HG02885 (cell line): Measurements from ENCODE around the gene SIRT7.

ENCODE experiments used
- ATAC-seq: cut with Tn5 transposase; IDR thresholded peaks from one replicate; pipeline ENCODE4 v1.9.1; 2021; ENCODE audit warnings: mild to moderate bottlenecking; ENCODE audit not compliant: unreplicated experiment, poor library complexity

SIRT7 gene

DNA sequence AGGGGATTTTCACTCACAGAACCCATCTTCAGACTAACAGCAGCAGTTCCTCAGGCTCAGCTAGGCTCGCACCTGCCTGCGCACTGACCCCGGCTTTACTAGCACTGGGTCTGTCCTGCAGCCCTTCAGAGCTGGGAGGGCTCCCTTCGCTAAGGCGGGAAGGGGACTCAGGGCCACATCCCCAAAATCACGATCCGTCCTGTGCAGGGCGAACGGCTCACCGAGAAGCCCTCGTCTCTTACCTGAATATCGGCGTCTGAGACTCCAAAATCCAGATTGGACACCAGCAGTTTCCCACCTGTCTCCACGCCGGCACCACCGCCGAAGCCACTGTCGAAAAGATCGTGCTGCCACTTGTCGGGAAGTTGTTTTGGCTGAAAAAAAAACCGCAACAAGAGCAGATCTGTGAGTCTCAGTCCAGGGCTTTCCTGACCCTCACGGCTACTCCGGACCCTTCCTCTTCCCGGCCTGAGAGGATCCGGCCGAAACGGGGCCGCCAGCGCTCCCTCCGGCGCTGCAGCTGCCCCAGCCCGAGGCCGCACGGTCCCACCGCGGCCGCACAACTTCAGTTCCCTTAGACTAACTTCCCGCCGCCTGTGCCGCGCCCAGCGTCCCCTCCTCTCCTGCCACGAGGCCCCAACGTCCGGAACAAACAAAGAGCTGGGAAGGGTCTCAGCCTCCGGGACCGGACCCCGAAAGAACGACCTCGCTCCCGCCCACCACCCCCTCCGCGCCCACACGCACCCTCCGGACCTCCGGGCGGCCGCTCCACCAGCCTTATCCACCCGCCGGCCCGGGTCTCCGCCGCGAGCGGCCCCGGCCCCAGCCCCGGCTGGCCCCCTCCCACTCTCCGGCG is 27.3 kb downstream of the SIRT7 start:
- no peak for ATAC-seq

DNA sequence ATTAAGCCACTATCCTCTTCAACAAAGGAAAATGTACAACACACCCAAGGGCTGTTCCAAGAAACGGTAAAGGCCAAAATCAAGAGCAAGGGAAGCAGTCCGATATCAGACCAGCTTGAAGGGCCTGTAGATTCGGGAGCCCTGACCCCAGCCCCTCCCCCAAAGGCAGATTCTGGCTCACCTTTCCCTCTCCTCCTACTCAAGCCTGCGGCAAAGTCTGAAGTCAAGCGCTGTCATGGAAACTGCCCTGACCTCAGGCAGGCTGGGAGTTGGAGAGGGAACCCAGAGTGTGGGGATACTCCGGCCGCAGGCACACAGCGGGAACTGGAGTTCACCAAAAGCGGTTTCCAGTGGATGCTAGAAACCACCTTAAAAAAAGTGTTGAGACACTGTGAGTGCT is 28.4 kb downstream of the SIRT7 start:
- no peak for ATAC-seq

- no peak for ATAC-seq
These were observed 28.9 kb downstream of the SIRT7 start for GRCh38 chr17:81888988-81889595.

GRCh38 chr17:81888105-81888987 is 29.6 kb downstream of the SIRT7 start:
- no peak for ATAC-seq

DNA sequence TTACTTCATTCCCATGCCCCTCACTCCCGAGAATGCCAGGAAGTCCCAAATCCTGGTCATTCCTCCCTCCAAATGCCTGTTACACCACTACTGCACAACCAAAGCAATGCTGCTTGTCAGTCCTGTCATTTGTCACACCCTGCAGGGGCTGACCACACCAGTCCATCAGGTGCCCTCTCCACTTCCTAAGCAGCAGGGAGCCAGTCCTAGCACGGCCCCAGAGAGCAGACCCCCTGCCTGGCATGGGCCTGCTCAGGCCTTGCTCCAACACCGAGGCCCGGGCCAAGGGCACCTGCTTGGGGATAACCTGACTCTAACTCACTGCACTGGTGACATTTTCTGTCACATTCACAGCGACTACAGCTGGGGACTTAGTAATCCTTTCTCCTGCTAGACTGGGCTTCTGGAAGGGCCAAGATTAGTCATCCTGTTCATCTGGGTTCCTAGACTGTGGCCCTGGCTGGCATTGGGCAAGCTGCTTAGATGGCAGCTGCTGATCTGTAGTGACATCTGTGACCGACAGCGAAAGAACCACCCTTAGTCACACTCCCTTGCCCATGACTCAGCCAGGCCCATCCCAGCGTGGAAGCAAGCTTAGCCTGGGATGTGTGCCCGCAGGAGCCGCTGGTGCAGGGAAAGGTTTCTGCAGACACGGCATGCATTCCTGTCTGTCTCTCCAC is 32.0 kb downstream of the SIRT7 start:
- ATAC-seq = no peak

- no peak for ATAC-seq
These were observed 32.5 kb downstream of the SIRT7 start for GRCh38 chr17:81885454-81885853.

- no peak for ATAC-seq
These were observed 33.0 kb downstream of the SIRT7 start for GRCh38 chr17:81884968-81885367.

DNA sequence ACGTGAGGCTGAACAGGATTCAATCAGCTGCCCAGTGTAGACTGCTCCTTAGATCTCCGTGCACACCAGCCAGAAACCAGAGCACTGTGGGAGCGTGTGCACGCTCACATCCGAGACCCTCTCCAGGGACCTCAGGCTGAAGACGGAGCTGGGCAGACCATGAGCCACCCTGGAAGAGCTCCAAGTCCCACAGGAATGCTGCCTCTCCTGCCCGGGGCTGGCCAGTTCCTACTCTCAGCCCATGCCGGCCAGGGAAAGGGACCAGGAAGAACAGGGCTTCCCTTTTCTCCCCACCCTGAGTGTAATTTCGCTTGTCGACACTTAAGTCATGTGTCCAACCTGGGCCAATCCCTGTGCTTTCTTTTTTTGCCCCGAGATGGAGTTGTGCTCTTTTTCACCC is 33.5 kb downstream of the SIRT7 start:
- no peak for ATAC-seq

- ATAC-seq = no peak
These were observed 38.9 kb downstream of the SIRT7 start for GRCh38 chr17:81879121-81879520.

GRCh38 chr17:81878294-81878693 is 39.7 kb downstream of the SIRT7 start:
- no peak for ATAC-seq

- no peak for ATAC-seq
These were observed 40.4 kb downstream of the SIRT7 start for GRCh38 chr17:81877569-81877968.

- peak; percentile 56 for ATAC-seq
These were observed 46.4 kb downstream of the SIRT7 start for GRCh38 chr17:81871387-81872230.

GRCh38 chr17:81870981-81871386 is 47.0 kb downstream of the SIRT7 start, which contains the start of gene ARHGDIA:
Gene ARHGDIA (minus strand): TSS chr17:81871337. CDS start chr17:81869930, 1,407 bp downstream.
- peak; percentile 22 for ATAC-seq

- no peak for ATAC-seq
These were observed 47.6 kb downstream of the SIRT7 start for GRCh38 chr17:81870131-81870980.

- no peak for ATAC-seq
These were observed 48.5 kb downstream of the SIRT7 start for GRCh38 chr17:81869221-81870130.

DNA sequence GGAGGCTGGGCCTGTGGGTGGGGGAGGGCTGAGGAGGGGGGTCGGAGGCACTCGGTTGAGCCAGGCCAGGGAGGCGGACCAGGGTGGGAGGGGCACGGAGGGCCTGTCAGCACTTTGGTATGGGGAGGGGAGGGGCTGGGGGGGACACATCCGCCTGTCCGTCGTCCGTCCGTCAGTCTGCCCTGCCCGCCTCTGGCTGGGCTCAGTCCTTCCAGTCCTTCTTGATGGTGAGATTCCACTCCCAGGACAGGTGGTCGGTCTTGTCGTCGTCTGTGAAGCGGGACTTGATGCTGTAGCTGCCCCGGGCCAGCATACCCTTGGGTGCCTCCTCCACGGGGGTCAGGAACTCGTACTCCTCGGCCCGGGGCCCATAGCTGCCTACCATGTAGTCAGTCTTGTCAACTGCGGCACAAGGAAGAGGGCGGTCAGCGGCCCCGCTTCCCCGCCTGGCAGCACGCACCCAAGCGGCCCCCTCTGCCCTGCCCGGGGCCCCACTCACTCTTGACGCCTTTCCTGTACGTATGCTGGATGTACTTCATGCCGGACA is 49.2 kb downstream of the SIRT7 start:
- ATAC-seq = no peak

- no peak for ATAC-seq
These were observed 49.8 kb downstream of the SIRT7 start for GRCh38 chr17:81867991-81868673.
